Inflammatory macrophage (primary cell): ENCODE data around the gene NEGR1.

ENCODE experiments used
- DNase-seq, 2 donors: peaks; one replicate each; pipeline ENCODE4 v3.0.0-alpha.2; 2020 to 2022

The NEGR1 gene

DNA sequence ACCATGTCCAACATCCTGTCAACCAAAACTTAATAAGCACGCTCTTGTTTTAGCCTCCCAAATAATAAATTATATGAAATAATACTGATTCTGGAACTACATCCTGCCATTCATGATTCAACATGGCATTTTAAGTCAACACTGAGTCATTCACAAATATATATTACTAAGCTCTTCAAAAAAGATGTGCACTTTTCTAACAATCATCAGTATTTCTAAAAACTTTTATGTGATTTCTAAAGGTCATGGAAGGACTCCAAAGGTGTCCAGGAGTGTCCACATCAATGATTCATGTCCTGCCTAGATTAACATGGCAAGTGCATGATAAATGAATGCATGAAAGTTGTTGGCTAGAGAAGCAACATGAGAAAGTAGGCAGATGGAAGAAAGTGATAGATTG lies 51.6 kb downstream of the NEGR1 start:
- DNase-seq = no peak

- no peak for DNase-seq
These were observed 52.4 kb downstream of the NEGR1 start for GRCh38 chr1:72229893-72230292.

DNA sequence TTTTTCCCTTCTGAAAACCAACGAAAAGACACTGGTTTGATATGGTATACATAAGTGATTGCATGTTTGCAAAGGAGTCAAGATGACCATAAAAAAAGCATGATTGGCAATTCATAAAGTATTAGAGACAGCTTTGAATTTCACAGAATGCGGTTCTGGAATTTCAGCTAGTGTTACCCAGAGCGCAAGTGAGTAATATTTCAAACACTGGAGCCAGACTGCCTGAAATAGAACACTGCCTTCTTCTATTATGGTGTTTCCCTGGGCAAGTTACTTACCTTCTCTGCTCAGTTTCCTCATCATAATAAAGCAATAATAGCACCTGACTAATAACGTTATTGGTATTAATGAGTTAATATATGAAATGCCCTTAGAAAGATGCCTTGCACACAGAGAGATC lies 54.7 kb downstream of the NEGR1 start:
- DNase-seq = no peak

DNA sequence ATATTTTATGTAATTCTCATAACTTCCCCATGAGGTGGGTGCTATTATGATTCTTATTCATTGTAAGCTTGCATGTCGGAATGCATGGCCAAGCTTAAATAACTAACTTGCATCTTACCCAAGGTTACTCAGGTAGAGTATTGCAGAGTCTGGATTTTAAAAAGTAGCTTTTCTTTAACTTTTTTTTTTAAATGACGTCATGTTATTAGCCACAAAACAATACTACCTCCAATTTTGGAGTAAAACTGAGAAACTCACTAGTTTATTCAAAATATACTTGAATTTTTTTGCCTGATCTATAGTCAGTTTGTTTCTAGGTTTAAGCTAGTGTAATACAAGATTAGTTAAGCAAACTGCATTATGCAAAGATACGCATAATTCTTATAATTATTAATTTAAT lies 57.8 kb downstream of the NEGR1 start:
- no peak for DNase-seq

GRCh38 chr1:72221811-72222210 lies 60.5 kb downstream of the NEGR1 start:
- no peak for DNase-seq

DNA sequence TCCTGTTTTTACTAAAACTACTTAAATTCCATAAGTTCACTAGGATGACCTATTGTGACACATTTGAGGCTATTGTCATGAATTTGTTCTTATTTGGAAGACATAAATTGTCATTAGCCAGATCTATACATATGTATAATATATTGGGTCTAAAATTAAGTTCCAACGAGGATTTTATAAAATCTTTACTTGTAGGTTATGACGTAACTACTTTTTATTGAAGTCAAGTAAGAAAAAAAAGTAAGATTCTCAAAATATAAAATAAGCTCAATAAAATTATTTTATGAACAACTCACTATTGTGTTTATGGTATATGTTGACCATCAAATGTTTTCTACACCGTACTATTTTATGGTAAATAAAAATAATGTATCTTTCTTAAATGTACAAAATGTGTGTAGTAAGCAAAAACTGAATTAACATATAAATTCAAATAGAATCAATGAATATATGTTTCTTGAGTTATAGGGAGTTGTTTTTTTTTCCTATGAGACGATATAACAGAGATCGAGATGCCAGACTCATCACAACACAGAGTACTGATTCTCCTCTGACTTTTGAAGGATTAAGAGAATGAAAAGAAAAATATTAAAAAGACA lies 64.1 kb downstream of the NEGR1 start:
- DNase-seq = no peak

GRCh38 chr1:72207059-72207458 lies 75.3 kb downstream of the NEGR1 start:
- DNase-seq = no peak

DNA sequence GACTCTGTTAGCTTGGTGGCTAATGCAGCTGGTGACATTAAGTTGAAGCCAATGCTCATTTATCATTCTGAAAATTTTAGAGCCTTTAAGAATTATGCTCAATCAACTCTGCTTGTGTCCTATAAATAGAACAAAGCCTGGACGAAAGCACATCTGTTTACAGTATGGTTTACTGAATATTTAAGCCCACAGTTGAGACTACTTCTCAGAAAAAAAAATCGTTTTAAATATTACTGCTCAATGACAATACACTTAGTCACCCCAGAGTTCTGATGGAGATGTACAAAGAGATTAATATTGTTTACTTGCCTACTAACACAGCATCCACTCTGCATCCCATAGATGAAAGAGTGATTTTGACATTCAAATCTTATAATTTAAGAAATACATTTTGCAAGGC lies 79.6 kb downstream of the NEGR1 start:
- no peak for DNase-seq

DNA sequence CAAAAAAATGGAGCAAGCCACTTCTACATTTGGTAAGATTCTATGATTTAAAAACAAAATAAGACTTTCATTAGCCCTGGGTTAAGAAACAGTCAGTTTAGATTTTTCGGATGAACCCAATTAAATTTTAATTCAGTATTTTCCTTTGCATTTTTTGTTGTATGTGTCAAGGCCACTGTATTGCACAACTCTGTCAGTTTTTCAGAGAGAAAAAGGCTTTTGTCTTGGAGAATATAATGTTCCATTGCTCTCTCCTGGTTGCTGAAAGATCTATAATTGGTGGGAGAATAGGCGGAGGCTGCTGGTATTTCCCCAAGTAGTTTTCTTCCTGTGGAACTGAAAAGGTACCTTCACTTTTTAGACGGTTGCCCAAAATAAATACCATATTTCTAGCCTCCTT lies 84.6 kb downstream of the NEGR1 start:
- DNase-seq = no peak

DNA sequence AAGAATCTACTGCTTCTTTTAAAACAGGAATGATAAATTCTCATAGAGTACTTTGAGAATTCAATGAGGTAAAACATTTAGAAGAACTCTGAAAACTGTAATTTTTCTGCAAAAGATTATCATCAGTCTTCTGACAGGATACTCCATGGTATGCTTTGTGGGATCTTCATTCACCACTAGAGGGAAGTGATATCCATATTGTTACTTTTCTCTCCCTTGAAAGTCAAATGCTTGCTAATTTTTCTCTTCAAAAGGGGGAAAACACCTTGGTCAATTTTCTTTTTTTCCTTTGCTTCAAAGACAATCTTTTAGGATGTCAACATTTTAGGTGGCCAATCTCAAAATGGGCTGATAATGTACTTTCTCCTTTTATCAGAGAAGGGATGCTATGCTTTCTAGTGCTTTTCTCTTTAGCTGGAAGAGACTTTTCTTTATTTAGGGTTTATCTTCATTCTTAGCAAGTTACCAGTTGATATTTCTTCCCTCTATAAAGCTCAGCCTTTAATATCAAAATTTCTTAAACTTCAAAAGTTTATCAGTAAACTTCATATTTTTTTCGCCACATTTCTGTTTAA lies 95.5 kb downstream of the NEGR1 start:
- DNase-seq = peak; percentile 3 to 7

- DNase-seq = no peak
These were observed 98.1 kb downstream of the NEGR1 start for GRCh38 chr1:72184099-72184701.

DNA sequence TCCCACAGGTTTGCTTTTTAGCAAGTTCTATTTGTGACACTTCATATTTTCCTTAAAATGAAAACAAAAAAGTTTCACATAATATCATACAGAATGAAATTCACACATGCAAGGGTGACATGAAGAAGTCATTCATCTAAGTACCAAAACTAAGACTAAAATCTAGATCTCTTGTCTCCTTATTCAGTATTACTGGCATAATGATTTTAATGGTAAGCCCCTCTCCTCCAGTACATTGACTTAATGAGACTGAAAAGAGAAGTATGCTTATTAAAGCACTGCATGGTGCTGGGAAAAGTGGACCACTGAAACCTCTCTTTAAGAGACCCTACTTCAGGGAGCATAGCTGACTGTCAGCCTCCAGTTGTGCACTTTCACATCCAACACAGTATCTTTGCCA lies 99.5 kb downstream of the NEGR1 start:
- DNase-seq = no peak

GRCh38 chr1:72178266-72178665 lies 104.1 kb downstream of the NEGR1 start:
- no peak for DNase-seq

DNA sequence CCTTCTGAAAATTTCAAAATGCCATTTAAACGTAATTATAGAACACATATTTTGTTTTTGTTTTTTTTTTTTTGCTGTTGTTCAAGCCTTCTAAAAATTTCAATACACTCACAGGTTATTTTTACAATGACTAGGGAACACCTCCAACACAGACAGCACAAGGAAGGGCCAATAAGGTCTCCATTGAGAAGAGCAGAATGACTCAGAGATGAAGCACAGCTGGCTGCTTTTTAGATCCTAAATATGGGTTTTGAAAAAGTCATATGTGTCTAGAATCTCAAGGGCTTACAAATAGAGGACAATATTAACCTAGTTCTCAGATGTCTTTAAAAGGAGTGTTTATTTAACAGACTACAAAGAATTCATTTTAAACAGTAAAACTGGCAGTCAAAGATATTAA lies 104.6 kb downstream of the NEGR1 start:
- DNase-seq = no peak

DNA sequence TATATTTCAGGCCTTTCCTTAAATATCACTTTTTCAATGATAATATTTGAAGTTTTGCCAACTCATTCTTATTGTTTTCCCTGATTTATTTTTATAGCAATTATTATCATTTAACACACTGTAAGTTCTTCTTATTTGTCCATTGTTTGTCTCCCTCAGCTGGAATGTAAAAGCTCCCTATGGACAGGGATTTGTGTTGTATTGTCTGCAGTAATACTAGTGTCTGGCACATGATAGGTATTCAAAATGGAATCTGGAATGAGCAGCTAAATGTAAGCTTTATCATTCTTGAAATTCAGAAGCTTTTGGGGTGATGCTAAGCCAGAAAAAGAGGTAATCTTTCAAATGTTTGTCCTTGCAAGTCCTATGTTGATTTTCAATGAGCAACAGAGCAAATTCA lies 112.1 kb downstream of the NEGR1 start:
- no peak for DNase-seq

- DNase-seq = no peak
These were observed 115.9 kb downstream of the NEGR1 start for GRCh38 chr1:72166426-72166825.

DNA sequence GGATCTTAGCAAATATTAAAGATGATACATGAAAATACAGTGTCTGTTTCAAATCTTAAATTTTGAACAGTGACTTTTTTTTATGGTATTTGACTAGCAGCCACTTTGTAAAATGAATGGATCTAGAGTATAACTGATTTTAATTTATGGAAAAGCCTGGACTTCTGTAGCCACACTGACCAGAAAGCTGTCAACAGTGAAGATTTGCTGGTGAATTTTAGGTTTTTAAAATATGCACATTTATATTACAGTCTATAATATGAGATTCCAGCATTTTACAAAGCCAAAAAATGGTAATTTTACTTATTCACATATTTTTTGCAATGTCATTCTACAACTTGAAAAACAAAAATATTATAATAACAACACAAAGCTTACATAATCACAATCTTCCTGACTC lies 131.8 kb downstream of the NEGR1 start:
- no peak for DNase-seq

- no peak for DNase-seq
These were observed 140.5 kb downstream of the NEGR1 start for GRCh38 chr1:72141875-72142274.

- DNase-seq = no peak
These were observed 142.1 kb downstream of the NEGR1 start for GRCh38 chr1:72140222-72140621.

DNA sequence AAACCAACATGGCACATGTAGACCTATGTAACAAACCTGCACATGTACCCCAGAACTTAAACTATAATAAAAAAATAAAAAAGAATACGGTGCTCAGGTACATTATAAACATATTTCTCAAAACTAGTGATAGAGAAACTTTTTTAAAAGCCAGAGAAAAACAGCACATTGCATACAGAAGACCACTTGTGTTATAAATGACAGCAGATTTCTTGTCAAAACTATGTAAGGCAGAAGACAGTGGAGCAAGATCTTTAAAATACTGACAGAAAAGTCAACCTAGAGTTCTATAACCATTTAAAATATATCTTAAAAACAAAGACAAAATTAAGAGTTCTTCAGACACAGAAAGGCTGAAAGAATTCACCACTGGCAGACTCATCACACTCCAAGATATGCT lies 144.7 kb downstream of the NEGR1 start:
- DNase-seq = no peak

GRCh38 chr1:72129869-72130268 lies 152.5 kb downstream of the NEGR1 start:
- DNase-seq = no peak

GRCh38 chr1:72122099-72122880 lies 160.0 kb downstream of the NEGR1 start:
- no peak for DNase-seq

DNA sequence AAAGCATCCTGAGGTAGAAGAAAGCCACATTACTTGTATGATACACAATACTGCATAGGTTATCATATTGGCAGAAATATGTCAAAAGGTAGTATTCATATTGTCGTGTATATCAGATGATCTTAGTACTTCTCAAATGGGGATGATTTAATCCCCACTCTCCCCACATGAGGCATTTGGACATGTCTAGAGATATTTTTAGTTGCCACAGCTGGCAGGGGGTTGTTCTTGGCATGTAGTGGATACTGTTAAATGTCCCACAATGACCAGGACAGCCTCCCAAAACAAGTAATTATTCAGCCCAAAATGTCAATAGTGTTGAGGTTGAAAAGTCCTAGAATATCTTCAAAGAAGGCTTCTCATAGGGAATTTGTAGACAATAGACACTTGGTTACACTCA lies 162.8 kb downstream of the NEGR1 start:
- DNase-seq = no peak

DNA sequence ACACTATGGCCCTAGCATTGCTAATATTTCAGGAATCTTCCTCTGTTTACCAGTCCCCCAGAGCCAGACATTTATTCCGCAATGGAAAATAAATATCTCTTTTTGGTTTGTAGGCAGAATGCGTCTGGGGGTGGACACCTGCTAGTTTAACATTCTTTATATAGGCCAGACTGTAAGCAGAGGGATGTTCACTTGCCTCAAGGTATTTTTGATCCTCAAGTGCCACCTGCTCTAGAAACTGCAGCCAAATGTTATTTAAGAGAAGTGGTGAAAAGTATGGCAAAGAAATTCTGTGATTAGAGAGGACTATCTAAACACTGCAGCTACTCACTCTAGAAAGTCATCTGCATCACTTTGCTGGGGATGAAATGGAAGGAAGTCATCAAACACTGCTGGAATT lies 164.7 kb downstream of the NEGR1 start:
- no peak for DNase-seq
